Central memory CD8-positive, alpha-beta T cell (primary cell): Measurements from ENCODE around the gene TRIM44.

Experiments used
- ATAC-seq: fragments of 150-1000 bp; cut with Tn5 transposase; replicated peaks from 2 replicates; pipeline ENCODE4 v1.10.0; 2022; ENCODE audit warnings: mild to moderate bottlenecking, moderate FRiP score, moderate number of reproducible peaks; ENCODE audit not compliant: poor library complexity, severe bottlenecking; ENCODE audit errors: extremely low read depth
- DNase-seq, 2 donors: peaks; one replicate each; pipeline ENCODE4 v3.0.0; 2021; ENCODE audit warnings: low spot score in 2 of 2
- H3K27ac Mint-ChIP-seq: one replicate; pipeline ENCODE4 v1.8.0; 2022; ENCODE audit warnings: low read depth, mild to moderate bottlenecking, moderate library complexity, mixed read lengths
- H3K27me3 Mint-ChIP-seq: one replicate; pipeline ENCODE4 v1.8.0; 2022; ENCODE audit warnings: mixed read lengths
- H3K36me3 Mint-ChIP-seq: one replicate; pipeline ENCODE4 v1.8.0; 2022; ENCODE audit warnings: mild to moderate bottlenecking, moderate library complexity, mixed read lengths; ENCODE audit not compliant: insufficient read depth
- H3K4me1 Mint-ChIP-seq: one replicate; pipeline ENCODE4 v1.8.0; 2022; ENCODE audit warnings: mixed read lengths
- H3K4me3 Mint-ChIP-seq: one replicate; pipeline ENCODE4 v1.8.0; 2022; ENCODE audit warnings: mild to moderate bottlenecking, moderate library complexity, mixed read lengths
- H3K9me3 Mint-ChIP-seq: one replicate; pipeline ENCODE4 v1.8.0; 2022; ENCODE audit warnings: mixed read lengths

TRIM44 gene, protein sequence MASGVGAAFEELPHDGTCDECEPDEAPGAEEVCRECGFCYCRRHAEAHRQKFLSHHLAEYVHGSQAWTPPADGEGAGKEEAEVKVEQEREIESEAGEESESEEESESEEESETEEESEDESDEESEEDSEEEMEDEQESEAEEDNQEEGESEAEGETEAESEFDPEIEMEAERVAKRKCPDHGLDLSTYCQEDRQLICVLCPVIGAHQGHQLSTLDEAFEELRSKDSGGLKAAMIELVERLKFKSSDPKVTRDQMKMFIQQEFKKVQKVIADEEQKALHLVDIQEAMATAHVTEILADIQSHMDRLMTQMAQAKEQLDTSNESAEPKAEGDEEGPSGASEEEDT

DNA sequence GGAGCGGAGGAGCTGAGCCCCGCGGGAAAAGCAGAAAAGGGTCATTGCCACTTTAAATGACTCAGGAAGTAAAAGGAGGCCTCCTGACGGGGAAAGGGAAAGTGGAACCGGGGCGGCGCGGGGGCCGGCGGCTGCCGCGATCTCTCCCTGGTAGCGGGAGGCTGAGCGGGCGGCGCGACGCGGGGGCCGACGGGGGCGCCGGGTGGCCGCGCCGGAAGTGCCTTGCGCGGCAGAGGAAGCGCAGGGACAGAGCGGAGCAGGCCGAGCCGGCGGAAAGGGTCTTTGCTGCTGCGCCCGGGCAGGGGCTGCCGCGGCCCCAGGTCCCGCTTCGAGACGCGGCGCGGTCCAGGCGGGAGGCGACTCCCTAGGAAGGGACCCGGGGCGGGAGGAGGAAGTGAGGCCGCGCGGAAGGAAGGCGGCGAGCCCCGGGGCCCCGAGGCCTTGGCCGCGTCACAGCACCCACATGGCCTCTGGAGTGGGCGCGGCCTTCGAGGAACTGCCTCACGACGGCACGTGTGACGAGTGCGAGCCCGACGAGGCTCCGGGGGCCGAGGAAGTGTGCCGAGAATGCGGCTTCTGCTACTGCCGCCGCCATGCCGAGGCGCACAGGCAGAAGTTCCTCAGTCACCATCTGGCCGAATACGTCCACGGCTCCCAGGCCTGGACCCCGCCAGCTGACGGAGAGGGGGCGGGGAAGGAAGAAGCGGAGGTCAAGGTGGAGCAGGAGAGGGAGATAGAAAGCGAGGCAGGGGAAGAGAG, at the start of gene TRIM44:
TRIM44 (plus strand) TSS at position 127 of the 759 bp plus-strand sequence; CDS start at position 464, 337 bp downstream.
- peaks cover 10% of the 10 kb centered on the region for H3K27me3 Mint-ChIP-seq
- DNase-seq: peak; percentile 57 to 69
- peak; percentile 82 for ATAC-seq
- H3K4me1 Mint-ChIP-seq: peaks cover 48% of the 10 kb centered on the region
- H3K27ac Mint-ChIP-seq: peak within 1 kb of the TSS; percentile 96
- H3K9me3 Mint-ChIP-seq: peaks cover 17% of the 10 kb centered on the region
- H3K36me3 Mint-ChIP-seq: peaks cover 14% of the 10 kb centered on the region
- H3K4me3 Mint-ChIP-seq: peak within 1 kb of the TSS; percentile 98

DNA sequence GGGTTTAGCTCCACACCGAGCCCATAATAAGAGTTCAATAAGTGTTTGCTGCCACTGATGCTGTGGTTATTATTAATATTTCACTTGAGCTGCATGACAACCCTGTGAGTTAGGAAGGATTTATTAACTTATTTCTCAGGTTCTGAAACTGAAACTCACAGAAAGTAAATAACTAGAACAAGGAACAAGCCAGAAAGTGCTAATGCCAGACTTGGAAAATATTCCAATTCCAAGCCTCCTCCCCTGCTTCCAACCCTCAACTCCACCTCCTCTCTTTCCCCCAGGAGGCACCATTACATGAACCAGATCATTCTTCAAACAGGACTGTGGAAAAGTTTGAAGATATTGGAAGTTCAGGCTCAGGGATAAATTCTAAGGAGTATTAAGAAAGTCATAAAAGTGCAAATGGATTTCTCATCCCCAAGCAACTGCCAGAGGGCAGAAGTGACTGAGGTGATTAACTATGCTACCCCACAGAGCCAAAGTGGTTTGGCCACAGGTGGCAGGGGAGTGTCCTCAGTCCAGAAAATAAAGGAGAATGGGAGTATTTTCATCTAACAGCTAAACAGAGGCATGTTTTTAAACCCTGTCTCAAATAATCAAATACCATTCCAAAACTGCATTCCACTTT, 47.5 kb upstream of the TRIM44 start:
- DNase-seq: no peak
- Mint-ChIP-seq H3K4me1 (peaks cover 4% of the 10 kb centered on the region), H3K27ac (no peak overlapping the region), H3K9me3 (no peaks in the 10 kb centered on the region), H3K36me3 (peaks cover 2% of the 10 kb centered on the region), H3K4me3 (no peak overlapping the region), H3K27me3 (peaks cover 76% of the 10 kb centered on the region)
- ATAC-seq: no peak

DNA sequence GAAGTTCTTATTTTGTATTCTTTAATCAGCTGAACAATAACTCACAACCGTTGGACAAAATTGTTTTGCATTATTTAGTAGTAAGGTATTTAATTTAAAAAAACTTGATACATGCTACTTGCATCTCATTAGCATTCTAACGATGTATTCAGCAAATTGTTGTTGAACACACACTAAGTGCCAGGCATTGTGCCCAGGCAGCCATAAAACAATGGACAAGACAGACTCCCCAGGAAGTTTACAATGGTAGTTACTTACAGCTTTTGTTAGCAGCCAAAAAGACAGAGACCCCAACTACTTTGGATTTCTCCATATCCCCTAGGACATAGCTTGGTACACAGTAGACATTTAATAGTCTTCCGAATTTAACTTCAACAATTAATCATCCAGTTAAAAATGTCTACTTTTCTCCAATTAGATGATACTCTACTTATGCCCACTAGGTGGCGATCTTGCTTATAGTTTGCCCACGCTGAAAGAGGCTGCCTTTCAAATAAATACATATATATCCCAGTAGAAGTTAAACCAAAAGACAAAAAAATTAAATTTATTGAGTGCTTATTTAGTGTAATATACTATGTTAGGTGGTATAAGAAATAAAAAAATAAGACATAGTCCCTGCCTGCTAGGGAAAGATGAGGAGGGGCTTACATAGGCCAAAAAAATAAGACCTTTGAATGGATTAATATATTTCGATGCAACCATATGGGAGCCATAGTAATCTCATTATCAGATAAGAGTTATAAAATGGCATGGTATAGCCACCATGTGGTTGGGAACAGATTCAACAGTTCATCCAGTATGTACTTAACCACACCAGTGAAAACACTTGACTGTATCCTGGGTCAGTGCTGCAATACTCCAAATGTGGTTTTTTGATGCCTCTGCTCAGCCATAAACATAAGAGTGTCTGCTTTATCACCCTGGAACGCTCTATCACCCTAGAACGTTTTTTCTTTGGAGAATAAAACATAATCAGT, 46.4 kb upstream of the TRIM44 start:
- peaks cover 76% of the 10 kb centered on the region for H3K27me3 Mint-ChIP-seq
- no peak overlapping the region for H3K4me3 Mint-ChIP-seq
- H3K27ac Mint-ChIP-seq: no peak overlapping the region
- DNase-seq (no peak), ATAC-seq (no peak)
- peaks cover 4% of the 10 kb centered on the region for H3K4me1 Mint-ChIP-seq
- no peaks in the 10 kb centered on the region for H3K9me3 Mint-ChIP-seq
- H3K36me3 Mint-ChIP-seq: peaks cover 2% of the 10 kb centered on the region

DNA sequence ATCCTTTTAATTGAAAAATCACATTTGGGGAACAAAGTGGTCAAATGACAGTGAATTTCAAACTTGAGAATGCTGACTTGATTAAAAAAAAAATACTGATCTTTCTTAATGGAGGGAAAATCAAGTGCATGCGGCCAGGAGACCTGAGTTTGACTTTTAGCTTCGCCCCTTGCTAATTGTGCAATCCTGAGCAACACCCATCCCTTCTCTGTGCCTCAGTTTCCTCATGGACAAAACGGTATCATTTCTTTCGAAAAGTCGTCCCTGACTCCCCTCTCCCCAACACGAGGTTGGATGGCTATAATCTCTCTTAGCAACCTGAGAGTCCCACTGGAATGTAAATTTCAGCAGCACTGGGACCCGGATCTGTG, 45.3 kb upstream of the TRIM44 start:
- Mint-ChIP-seq H3K9me3 (no peaks in the 10 kb centered on the region), H3K36me3 (peaks cover 2% of the 10 kb centered on the region), H3K27me3 (peaks cover 76% of the 10 kb centered on the region), H3K27ac (no peak overlapping the region), H3K4me3 (peak overlapping the region; percentile 74), H3K4me1 (peaks cover 4% of the 10 kb centered on the region)
- DNase-seq (no peak), ATAC-seq (no peak)

DNA sequence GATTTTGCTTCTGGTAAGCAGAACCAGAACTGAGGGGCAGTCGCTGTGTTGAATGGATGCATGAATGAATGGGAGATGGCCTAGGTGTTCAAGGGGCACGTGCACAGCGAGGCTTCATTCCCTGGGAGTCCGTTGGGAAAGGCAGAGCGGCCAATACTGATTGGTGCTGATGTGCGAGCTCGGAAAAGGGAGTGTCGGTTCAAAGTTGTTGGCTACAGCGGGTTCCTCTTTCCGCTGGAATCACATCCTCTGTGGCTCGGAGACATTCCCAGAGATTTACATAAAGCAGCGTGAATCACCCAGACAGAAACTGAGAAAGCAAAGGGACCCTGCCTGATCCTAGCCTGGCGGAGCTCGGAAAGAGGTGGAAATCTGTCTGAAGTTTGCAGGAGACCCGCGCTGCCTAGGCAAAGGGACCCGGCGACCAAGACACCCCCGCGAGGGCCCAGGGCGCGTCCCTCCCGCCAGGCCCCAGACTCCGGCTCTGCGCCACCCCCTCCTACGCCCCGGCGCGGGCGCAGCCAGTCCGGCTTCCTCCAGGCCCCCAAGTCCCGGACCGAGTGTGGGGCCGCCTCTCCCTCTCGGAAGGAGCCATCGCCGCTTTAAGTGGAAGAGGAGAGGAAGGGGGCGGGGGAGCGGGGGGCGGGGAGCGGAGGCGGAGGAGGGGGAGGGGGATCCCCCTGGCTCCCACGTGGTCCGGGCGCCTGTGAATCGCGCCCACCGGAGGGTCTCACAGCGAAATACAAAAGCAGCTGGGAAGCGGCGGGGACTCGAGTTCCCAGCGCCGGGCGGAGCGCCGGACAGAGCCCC, 44.7 kb upstream of the TRIM44 start, which contains the start of gene FJX1:
FJX1 (plus strand) TSS at position 774 of the 810 bp plus-strand sequence. CDS start 177 bp downstream, outside the sequence.
- H3K27me3 Mint-ChIP-seq: peaks cover 76% of the 10 kb centered on the region
- no peak within 1 kb of the TSS for H3K27ac Mint-ChIP-seq
- no peak for DNase-seq
- H3K4me1 Mint-ChIP-seq: peaks cover 4% of the 10 kb centered on the region
- H3K4me3 Mint-ChIP-seq: peak within 1 kb of the TSS; percentile 74
- no peaks in the 10 kb centered on the region for H3K9me3 Mint-ChIP-seq
- peaks cover 2% of the 10 kb centered on the region for H3K36me3 Mint-ChIP-seq
- ATAC-seq: no peak

DNA sequence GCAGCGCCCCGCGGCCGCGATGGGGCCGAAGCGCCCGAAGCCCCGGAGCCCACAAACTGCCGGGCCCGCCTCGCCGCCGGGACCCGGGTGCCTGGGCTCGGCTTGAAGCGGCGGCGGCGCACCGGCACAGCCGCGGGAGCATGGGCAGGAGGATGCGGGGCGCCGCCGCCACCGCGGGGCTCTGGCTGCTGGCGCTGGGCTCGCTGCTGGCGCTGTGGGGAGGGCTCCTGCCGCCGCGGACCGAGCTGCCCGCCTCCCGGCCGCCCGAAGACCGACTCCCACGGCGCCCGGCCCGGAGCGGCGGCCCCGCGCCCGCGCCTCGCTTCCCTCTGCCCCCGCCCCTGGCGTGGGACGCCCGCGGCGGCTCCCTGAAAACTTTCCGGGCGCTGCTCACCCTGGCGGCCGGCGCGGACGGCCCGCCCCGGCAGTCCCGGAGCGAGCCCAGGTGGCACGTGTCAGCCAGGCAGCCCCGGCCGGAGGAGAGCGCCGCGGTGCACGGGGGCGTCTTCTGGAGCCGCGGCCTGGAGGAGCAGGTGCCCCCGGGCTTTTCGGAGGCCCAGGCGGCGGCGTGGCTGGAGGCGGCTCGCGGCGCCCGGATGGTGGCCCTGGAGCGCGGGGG, 44.0 kb upstream of the TRIM44 start:
- Mint-ChIP-seq H3K9me3 (no peaks in the 10 kb centered on the region), H3K4me1 (peaks cover 4% of the 10 kb centered on the region), H3K27ac (no peak overlapping the region), H3K36me3 (peaks cover 2% of the 10 kb centered on the region), H3K27me3 (peaks cover 76% of the 10 kb centered on the region), H3K4me3 (no peak overlapping the region)
- no peak for DNase-seq
- no peak for ATAC-seq

DNA sequence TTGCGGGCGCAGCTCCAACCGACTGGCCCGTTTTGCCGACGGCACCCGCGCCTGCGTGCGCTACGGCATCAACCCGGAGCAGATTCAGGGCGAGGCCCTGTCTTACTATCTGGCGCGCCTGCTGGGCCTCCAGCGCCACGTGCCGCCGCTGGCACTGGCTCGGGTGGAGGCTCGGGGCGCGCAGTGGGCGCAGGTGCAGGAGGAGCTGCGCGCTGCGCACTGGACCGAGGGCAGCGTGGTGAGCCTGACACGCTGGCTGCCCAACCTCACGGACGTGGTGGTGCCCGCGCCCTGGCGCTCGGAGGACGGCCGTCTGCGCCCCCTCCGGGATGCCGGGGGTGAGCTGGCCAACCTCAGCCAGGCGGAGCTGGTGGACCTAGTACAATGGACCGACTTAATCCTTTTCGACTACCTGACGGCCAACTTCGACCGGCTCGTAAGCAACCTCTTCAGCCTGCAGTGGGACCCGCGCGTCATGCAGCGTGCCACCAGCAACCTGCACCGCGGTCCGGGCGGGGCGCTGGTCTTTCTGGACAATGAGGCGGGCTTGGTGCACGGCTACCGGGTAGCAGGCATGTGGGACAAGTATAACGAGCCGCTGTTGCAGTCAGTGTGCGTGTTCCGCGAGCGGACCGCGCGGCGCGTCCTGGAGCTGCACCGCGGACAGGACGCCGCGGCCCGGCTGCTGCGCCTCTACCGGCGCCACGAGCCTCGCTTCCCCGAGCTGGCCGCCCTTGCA, 43.3 kb upstream of the TRIM44 start:
- peaks cover 4% of the 10 kb centered on the region for H3K4me1 Mint-ChIP-seq
- no peaks in the 10 kb centered on the region for H3K9me3 Mint-ChIP-seq
- peaks cover 80% of the 10 kb centered on the region for H3K27me3 Mint-ChIP-seq
- ATAC-seq (no peak), DNase-seq (no peak)
- H3K36me3 Mint-ChIP-seq: peaks cover 2% of the 10 kb centered on the region
- no peak overlapping the region for H3K27ac Mint-ChIP-seq
- no peak overlapping the region for H3K4me3 Mint-ChIP-seq

DNA sequence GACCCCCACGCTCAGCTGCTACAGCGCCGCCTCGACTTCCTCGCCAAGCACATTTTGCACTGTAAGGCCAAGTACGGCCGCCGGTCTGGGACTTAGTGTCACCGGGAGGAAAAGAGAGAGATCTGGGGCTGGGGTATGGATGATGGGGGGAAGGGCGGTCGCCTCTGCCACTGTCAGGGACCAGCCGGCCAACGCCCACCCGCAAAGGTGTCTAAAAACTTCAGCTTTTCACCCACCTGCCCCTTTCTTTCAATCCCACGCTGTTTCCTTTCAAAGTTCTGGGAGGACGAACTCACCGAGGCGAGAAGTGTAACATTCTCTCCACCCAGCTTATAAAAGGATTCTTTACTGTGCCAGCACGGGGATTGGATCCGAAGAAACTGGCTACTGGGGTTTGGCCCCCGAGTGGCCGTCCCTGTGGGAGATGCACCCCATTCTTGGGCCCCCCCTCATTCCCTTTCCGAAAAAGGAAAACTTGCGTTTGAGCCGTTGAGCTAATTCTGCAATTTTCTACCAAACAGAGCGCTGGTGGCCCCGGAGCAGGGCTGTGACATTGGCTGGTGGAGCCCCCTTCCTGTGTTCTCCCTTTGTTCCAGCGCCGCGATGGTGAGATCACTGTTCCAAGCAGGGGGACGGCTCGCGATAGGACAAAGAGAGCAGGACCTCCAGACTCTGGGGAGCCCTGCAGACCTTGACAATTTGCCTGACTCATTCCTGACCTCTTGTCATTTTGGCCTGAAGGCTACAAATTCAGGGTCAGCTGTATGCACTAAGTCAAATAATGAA, 42.5 kb upstream of the TRIM44 start:
- Mint-ChIP-seq H3K9me3 (no peaks in the 10 kb centered on the region), H3K27ac (no peak overlapping the region), H3K4me1 (peaks cover 4% of the 10 kb centered on the region), H3K36me3 (peaks cover 2% of the 10 kb centered on the region), H3K4me3 (peak overlapping the region; percentile 25), H3K27me3 (peaks cover 81% of the 10 kb centered on the region)
- no peak for DNase-seq
- no peak for ATAC-seq

DNA sequence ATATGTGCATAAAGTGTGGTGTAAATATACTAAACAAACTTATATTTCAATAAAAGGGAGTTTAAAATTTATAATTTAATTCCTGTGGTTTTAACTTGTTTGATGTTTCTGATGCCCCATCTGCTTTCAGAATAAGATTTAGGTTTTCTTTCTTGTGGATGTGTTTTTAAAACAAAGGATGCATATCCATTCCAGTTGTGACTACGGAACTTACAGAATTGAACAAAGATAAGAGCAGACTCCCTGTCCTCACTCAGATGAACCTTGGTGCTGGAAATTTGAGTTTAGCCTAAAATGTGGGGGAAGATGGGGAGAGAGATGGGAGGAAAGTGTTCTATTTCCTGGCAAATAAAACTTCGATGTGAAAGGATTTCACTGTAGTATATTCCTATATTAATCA, 41.8 kb upstream of the TRIM44 start:
- peaks cover 2% of the 10 kb centered on the region for H3K36me3 Mint-ChIP-seq
- H3K9me3 Mint-ChIP-seq: no peaks in the 10 kb centered on the region
- peaks cover 4% of the 10 kb centered on the region for H3K4me1 Mint-ChIP-seq
- H3K27me3 Mint-ChIP-seq: peaks cover 78% of the 10 kb centered on the region
- H3K27ac Mint-ChIP-seq: no peak overlapping the region
- ATAC-seq: no peak
- DNase-seq: no peak
- no peak overlapping the region for H3K4me3 Mint-ChIP-seq

DNA sequence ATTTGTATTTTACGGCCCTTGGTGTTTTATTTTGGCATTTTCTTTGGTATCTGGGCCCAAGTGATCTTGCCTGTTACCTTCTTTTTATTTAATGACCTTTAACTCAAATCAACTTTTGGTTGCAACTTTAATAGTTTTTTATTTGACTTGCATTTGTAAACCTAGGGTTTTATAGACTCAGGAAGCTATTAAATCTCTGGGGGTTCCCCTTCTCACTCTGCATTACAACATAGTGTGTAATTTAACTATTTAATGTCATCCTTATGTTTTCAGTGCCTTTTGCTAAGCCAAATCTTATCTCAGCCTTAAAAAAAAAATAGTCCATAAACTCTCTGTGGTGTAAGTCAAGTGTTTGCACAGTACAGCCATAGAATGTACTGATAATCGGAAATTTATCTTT, 41.0 kb upstream of the TRIM44 start:
- Mint-ChIP-seq H3K4me3 (no peak overlapping the region), H3K27ac (no peak overlapping the region), H3K4me1 (peaks cover 4% of the 10 kb centered on the region), H3K36me3 (peaks cover 2% of the 10 kb centered on the region), H3K9me3 (no peaks in the 10 kb centered on the region), H3K27me3 (peaks cover 78% of the 10 kb centered on the region)
- DNase-seq: no peak
- no peak for ATAC-seq
